Measurements from ENCODE around the gene MMP13.
"Not testable (repeated sequence)": the region's sequence is repeated elsewhere in the genome, so short reads cannot be mapped to it uniquely, and the experiment has no call there.

MMP13 gene

DNA sequence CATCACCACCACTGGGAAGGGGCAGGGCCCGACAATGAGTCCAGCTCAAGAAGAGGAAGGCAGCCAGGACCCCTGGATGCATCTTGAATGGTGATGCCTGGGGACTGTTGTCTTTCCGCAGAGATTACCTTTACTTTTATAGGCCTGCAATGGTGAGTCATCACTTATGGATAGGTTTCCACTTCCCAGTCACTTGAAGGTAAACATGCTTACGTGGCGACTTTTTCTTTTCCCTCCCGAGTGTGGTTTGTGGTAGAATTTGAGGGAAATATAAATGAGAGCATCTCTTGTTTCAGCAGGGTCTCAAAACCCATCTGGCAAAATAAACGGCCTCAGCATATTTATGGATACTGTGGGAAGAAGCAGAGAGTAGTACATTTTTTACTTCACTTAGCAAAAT lies at the start of gene MMP13:
Gene MMP13, minus strand, starts transcription at position 109 of the 400 bp plus-strand sequence. Its CDS starts 27 bp downstream, at position 82.
- Histone ChIP-seq H3K4me3 (no peak within 1 kb of the TSS), H3K27ac (no peak within 1 kb of the TSS), H3K9me3 (ENCODE audit: low read depth, low read length) (no peaks in the 10 kb centered on the region), H3K36me3 (ENCODE audit: insufficient read depth, low read length) (no peaks in the 10 kb centered on the region), H3K9ac (ENCODE audit: insufficient read length) (no peak within 1 kb of the TSS)
- DNase-seq (ENCODE audit: low read depth, low spot score): no peak
- TF ChIP-seq EZH2 (IDR thresholded peaks at IDR 0.05) (no peak), FOXP2 (optimal IDR thresholded peaks at IDR 0.05; ENCODE audit: control extremely low read depth, extremely low read length, insufficient read depth) (no peak), POLR2AphosphoS5 (IDR thresholded peaks at IDR 0.05; ENCODE audit: borderline replicate concordance, low read depth, low read length) (no peak)

DNA sequence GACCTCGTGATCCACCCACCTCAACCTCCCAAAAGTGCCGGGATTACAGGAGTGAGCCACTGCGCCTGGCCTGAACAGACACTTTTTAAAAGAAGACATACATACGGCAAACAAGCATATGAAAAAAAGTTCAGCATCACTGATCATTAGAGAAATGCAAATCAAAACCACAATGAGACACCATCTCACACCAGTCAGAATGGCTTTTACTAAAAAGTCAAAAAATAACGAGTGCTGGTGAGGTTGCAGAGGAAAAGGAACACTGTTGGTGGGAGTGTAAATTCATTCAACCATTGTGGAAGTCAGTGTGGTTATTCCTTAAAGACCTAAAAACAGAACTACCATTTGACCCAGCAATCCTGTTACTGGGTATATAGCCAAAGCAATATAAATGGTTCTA lies 48.7 kb upstream of the MMP13 start:
- H3K9me3 ChIP-seq (ENCODE audit: low read depth, low read length); H3K9ac ChIP-seq (ENCODE audit: insufficient read length); H3K36me3 ChIP-seq (ENCODE audit: insufficient read depth, low read length); H3K4me3 ChIP-seq; H3K27ac ChIP-seq; DNase-seq (ENCODE audit: low read depth, low spot score): not testable (repeated sequence)

DNA sequence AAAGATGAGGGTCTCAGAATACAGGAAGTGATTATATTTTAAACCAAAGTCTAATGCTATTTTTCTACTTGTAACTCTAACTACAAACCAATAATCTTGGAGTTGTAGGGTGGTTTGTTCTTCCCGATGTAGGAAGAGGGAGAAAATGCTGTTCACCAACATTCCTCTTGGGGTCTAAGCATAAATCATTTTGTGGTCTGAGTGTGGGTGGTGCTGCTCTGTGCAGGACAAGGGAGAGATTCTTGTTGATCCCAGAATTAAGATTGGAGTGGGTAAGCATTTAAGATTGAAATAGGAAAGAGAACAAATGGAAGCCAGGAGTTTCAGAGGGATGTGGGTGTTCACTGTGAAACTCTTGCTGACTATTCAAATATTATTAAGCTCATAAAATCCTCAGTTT lies 38.6 kb upstream of the MMP13 start:
- no peaks in the 10 kb centered on the region for H3K36me3 ChIP-seq (ENCODE audit: insufficient read depth, low read length)
- H3K4me3 ChIP-seq: no peak overlapping the region
- H3K9me3 ChIP-seq (ENCODE audit: low read depth, low read length): no peaks in the 10 kb centered on the region
- H3K9ac ChIP-seq (ENCODE audit: insufficient read length): no peak overlapping the region
- H3K27ac ChIP-seq: no peak overlapping the region
- DNase-seq (ENCODE audit: low read depth, low spot score): no peak
- TF ChIP-seq POLR2AphosphoS5 (IDR thresholded peaks at IDR 0.05; ENCODE audit: borderline replicate concordance, low read depth, low read length): no peak
- no peak for TF ChIP-seq EZH2 (IDR thresholded peaks at IDR 0.05)
- TF ChIP-seq FOXP2 (optimal IDR thresholded peaks at IDR 0.05; ENCODE audit: control extremely low read depth, extremely low read length, insufficient read depth): no peak

DNA sequence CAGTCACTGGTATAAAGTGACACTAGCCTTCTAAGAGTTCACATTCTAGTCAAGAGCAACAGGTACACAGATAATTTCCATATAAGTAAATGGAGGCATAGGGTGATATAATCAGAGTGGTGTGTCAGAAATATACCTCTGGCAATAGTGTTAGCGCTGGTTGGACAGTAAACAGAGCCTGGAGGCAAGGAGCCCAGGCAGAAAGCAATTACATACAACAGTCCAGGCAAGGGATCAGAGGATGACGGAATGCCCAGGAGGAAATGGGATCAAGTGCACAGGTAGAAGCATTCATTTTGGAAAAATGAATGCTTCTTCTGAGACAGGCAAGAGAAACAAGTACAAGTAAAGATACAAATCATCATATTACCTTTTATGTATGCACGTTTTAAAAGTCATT lies 36.2 kb upstream of the MMP13 start:
- H3K9ac ChIP-seq (ENCODE audit: insufficient read length): no peak overlapping the region

DNA sequence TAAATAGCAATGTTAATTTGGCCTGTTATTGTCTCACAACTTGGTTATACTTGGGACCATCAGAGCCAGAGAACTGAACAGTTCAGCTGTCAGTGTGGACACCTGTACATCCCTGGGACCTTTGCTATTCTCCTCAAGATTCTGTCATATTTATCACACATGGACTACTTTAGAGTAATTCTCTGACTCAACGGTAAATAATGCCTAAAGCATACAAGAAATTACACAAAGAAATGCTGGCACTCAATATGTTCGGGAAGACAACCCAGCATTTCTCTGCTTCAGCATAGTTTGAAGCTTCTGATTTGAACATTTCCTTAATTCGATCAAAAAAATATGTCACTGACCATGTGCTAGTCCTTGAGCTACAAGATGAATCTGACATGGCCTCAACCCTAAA lies 34.6 kb upstream of the MMP13 start:
- Histone ChIP-seq H3K4me3 (no peak overlapping the region), H3K9me3 (ENCODE audit: low read depth, low read length) (no peaks in the 10 kb centered on the region), H3K9ac (ENCODE audit: insufficient read length) (no peak overlapping the region), H3K36me3 (ENCODE audit: insufficient read depth, low read length) (no peaks in the 10 kb centered on the region), H3K27ac (no peak overlapping the region)
- TF ChIP-seq EZH2 (IDR thresholded peaks at IDR 0.05) (no peak), FOXP2 (optimal IDR thresholded peaks at IDR 0.05; ENCODE audit: control extremely low read depth, extremely low read length, insufficient read depth) (no peak), POLR2AphosphoS5 (IDR thresholded peaks at IDR 0.05; ENCODE audit: borderline replicate concordance, low read depth, low read length) (no peak)
- DNase-seq (ENCODE audit: low read depth, low spot score): no peak

More for the DNA sequence above, 36.2 kb upstream of the MMP13 start:
- no peak for DNase-seq (ENCODE audit: low read depth, low spot score)
- Histone ChIP-seq H3K9me3 (ENCODE audit: low read depth, low read length) (no peaks in the 10 kb centered on the region), H3K27ac (no peak overlapping the region), H3K36me3 (ENCODE audit: insufficient read depth, low read length) (no peaks in the 10 kb centered on the region), H3K4me3 (no peak overlapping the region)
- TF ChIP-seq FOXP2 (optimal IDR thresholded peaks at IDR 0.05; ENCODE audit: control extremely low read depth, extremely low read length, insufficient read depth) (no peak), POLR2AphosphoS5 (IDR thresholded peaks at IDR 0.05; ENCODE audit: borderline replicate concordance, low read depth, low read length) (no peak), EZH2 (IDR thresholded peaks at IDR 0.05) (no peak)

GRCh38 chr11:102989379-102990047 lies 34.0 kb upstream of the MMP13 start:
- no peak for DNase-seq (ENCODE audit: low read depth, low spot score)
- no peak overlapping the region for H3K4me3 ChIP-seq
- no peaks in the 10 kb centered on the region for H3K9me3 ChIP-seq (ENCODE audit: low read depth, low read length)
- TF ChIP-seq FOXP2 (optimal IDR thresholded peaks at IDR 0.05; ENCODE audit: control extremely low read depth, extremely low read length, insufficient read depth) (no peak), EZH2 (IDR thresholded peaks at IDR 0.05) (no peak), POLR2AphosphoS5 (IDR thresholded peaks at IDR 0.05; ENCODE audit: borderline replicate concordance, low read depth, low read length) (no peak)
- H3K9ac ChIP-seq (ENCODE audit: insufficient read length): no peak overlapping the region
- no peaks in the 10 kb centered on the region for H3K36me3 ChIP-seq (ENCODE audit: insufficient read depth, low read length)
- H3K27ac ChIP-seq: no peak overlapping the region

- no peak for DNase-seq (ENCODE audit: low read depth, low spot score)
- Histone ChIP-seq H3K9ac (ENCODE audit: insufficient read length) (no peak overlapping the region), H3K36me3 (ENCODE audit: insufficient read depth, low read length) (no peaks in the 10 kb centered on the region), H3K9me3 (ENCODE audit: low read depth, low read length) (no peaks in the 10 kb centered on the region), H3K4me3 (no peak overlapping the region), H3K27ac (no peak overlapping the region)
- no peak for TF ChIP-seq FOXP2 (optimal IDR thresholded peaks at IDR 0.05; ENCODE audit: control extremely low read depth, extremely low read length, insufficient read depth)
- no peak for TF ChIP-seq EZH2 (IDR thresholded peaks at IDR 0.05)
- no peak for TF ChIP-seq POLR2AphosphoS5 (IDR thresholded peaks at IDR 0.05; ENCODE audit: borderline replicate concordance, low read depth, low read length)
Measured at GRCh38 chr11:102986815-102987214, 31.3 kb upstream of the MMP13 start.

DNA sequence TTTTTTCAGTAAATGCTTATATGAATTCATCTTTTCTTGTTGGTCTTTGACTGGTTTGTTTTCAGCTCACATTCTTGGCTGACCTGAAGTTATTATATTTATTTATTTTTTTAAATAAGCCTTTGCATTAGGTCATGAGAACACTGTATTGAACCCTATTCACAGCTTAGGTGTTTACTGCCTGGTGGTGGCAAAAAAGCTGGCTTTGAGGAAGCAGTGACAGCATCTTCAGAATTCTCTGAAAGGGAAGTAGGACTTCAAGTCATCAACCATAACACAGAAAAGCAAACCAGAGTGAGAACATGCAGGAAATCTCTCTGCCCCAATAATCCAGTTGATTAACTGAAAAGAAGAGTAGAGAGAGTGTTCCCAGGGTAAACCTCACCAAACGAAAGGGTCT lies 30.3 kb upstream of the MMP13 start:
- H3K27ac ChIP-seq: no peak overlapping the region

GRCh38 chr11:102983486-102983885 lies 28.0 kb upstream of the MMP13 start:
- Histone ChIP-seq H3K9ac (ENCODE audit: insufficient read length) (no peak overlapping the region), H3K27ac (no peak overlapping the region), H3K36me3 (ENCODE audit: insufficient read depth, low read length) (no peaks in the 10 kb centered on the region), H3K9me3 (ENCODE audit: low read depth, low read length) (no peaks in the 10 kb centered on the region), H3K4me3 (no peak overlapping the region)
- DNase-seq (ENCODE audit: low read depth, low spot score): no peak
- no peak for TF ChIP-seq EZH2 (IDR thresholded peaks at IDR 0.05)

More for the DNA sequence above, 30.3 kb upstream of the MMP13 start:
- Histone ChIP-seq H3K9ac (ENCODE audit: insufficient read length) (no peak overlapping the region), H3K36me3 (ENCODE audit: insufficient read depth, low read length) (no peaks in the 10 kb centered on the region), H3K4me3 (no peak overlapping the region), H3K9me3 (ENCODE audit: low read depth, low read length) (no peaks in the 10 kb centered on the region)
- no peak for TF ChIP-seq POLR2AphosphoS5 (IDR thresholded peaks at IDR 0.05; ENCODE audit: borderline replicate concordance, low read depth, low read length)
- TF ChIP-seq FOXP2 (optimal IDR thresholded peaks at IDR 0.05; ENCODE audit: control extremely low read depth, extremely low read length, insufficient read depth): no peak
- TF ChIP-seq EZH2 (IDR thresholded peaks at IDR 0.05): no peak
- no peak for DNase-seq (ENCODE audit: low read depth, low spot score)

All from SK-N-MC (cell line).